ENCODE results near the gene DBF4. TPM values are rescaled to one million over a fixed set of nuclear protein-coding genes. Genes with fewer than 3 reads are reported as not detected.
"Not testable (repeated sequence)": the region's sequence is repeated elsewhere in the genome, so short reads cannot be mapped to it uniquely, and the experiment has no call there.

The DBF4 gene
- total and polyA plus RNA-seq, 2 experiments from 2014 or later: 62.6 to 91.5 TPM

- TF ChIP-seq REST (IDR thresholded peaks at IDR 0.05; ENCODE audit: unreplicated experiment) (no peak), ZNF331 (CRISPR knock-in tag; IDR thresholded peaks at IDR 0.05; ENCODE audit: low read depth) (no peak), CTCF (conservative IDR thresholded peaks at IDR 0.05; ENCODE audit: low read depth in 2 of 2) (no peak), STAT1 (IDR thresholded peaks at IDR 0.05; ENCODE audit: unreplicated experiment) (no peak), JUNB (IDR thresholded peaks at IDR 0.05; ENCODE audit: unreplicated experiment) (no peak), NANOG (IDR thresholded peaks at IDR 0.05; ENCODE audit: borderline replicate concordance) (no peak)
These were observed 64.8 kb downstream of the DBF4 start (continued) for GRCh38 chr7:87941138-87941537.

GRCh38 chr7:87944547-87944946, 68.3 kb downstream of the DBF4 start:
- no peak overlapping the region for H3K4me3 Mint-ChIP-seq
- H3K4me3 ChIP-seq: no peak overlapping the region
- DNase-seq (ENCODE audit: low spot score) (no peak), ATAC-seq (no peak)
- H3F3A ChIP-seq (replicated peaks; ENCODE audit: low read depth): no peaks in the 10 kb centered on the region
- no peak overlapping the region for H3K27ac ChIP-seq (ENCODE audit: low read depth)
- no peak overlapping the region for H3K4me2 ChIP-seq
- no peaks in the 10 kb centered on the region for H3K36me3 ChIP-seq (ENCODE audit: insufficient read depth)
- H2AFZ ChIP-seq: no peak overlapping the region
- no peaks in the 10 kb centered on the region for H3K9me2 ChIP-seq (ENCODE audit: insufficient read depth)
- H3K79me2 ChIP-seq (replicated peaks; ENCODE audit: insufficient read depth): peaks cover 14% of the 10 kb centered on the region; the same call in 1 of the 2 replicates
- H3K4me1 ChIP-seq (ENCODE audit: insufficient read depth): no peaks in the 10 kb centered on the region
- no peak for TF ChIP-seq CREB1 (CRISPR knock-in tag; IDR thresholded peaks at IDR 0.05; ENCODE audit: low read depth)
- TF ChIP-seq STAT1 (IDR thresholded peaks at IDR 0.05; ENCODE audit: unreplicated experiment): no peak
- TF ChIP-seq ZNF331 (CRISPR knock-in tag; IDR thresholded peaks at IDR 0.05; ENCODE audit: low read depth): no peak
- H3K27ac Mint-ChIP-seq: no peak overlapping the region
- peaks cover 3% of the 10 kb centered on the region; the same call in 1 of the 2 replicates for H4K20me1 ChIP-seq (replicated peaks; ENCODE audit: insufficient read depth)
- H3K27me3 ChIP-seq (ENCODE audit: insufficient read depth): no peaks in the 10 kb centered on the region
- no peaks in the 10 kb centered on the region for H3K4me1 Mint-ChIP-seq
- H3K9me3 Mint-ChIP-seq: no peaks in the 10 kb centered on the region
- H3K27me3 Mint-ChIP-seq (ENCODE audit: insufficient read depth, low read depth, poor library complexity): peaks cover 1% of the 10 kb centered on the region
- H3K36me3 Mint-ChIP-seq (ENCODE audit: low read depth): peaks cover 2% of the 10 kb centered on the region; the same call in 2 of the 3 replicates

GRCh38 chr7:87945926-87946325, 69.6 kb downstream of the DBF4 start:
- not testable (repeated sequence) for H3K27me3 ChIP-seq (ENCODE audit: insufficient read depth); H3K36me3 ChIP-seq (ENCODE audit: insufficient read depth); H3F3A ChIP-seq (replicated peaks; ENCODE audit: low read depth); DNase-seq (ENCODE audit: low spot score); H3K36me3 Mint-ChIP-seq (ENCODE audit: low read depth); H2AFZ ChIP-seq; H3K4me1 ChIP-seq (ENCODE audit: insufficient read depth); ATAC-seq; H3K4me3 ChIP-seq; H3K27ac Mint-ChIP-seq; H3K4me3 Mint-ChIP-seq; H3K4me1 Mint-ChIP-seq; H3K27ac ChIP-seq (ENCODE audit: low read depth); H3K9me3 Mint-ChIP-seq; H3K9me2 ChIP-seq (ENCODE audit: insufficient read depth); H3K4me2 ChIP-seq; H3K27me3 Mint-ChIP-seq (ENCODE audit: insufficient read depth, low read depth, poor library complexity); H4K20me1 ChIP-seq (replicated peaks; ENCODE audit: insufficient read depth)
- peaks cover 14% of the 10 kb centered on the region; the same call in 1 of the 2 replicates for H3K79me2 ChIP-seq (replicated peaks; ENCODE audit: insufficient read depth)

All from GM23338 (cell line).